ENCODE measurements around the gene PRTG.
"Not testable (repeated sequence)": the region's sequence is repeated elsewhere in the genome, so short reads cannot be mapped to it uniquely, and the experiment has no call there.

PRTG gene

GRCh38 chr15:55619783-55620182 lies 123.2 kb downstream of the PRTG start:
- DNase-seq = no peak

GRCh38 chr15:55618387-55618786 lies 124.6 kb downstream of the PRTG start:
- DNase-seq = no peak

DNA sequence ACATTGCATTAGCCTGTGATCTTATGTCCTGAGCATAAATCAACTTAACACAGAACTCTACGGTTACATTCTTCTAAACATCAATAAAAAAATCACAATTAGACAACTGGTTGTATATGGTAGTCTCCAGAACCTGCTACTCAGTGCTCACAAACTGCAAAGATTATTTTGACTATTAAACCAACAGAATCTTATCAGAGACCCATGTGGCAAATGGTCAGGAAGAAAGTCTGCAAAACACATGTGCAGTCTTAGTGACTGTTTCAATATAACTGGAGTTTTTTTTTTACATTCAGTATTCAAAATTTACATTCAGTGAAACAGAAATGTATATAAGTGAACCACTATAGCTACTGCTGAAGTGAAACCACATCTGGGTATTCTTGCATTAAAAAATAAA lies 127.5 kb downstream of the PRTG start:
- DNase-seq = no peak

- no peak for DNase-seq
Observed at GRCh38 chr15:55613727-55614126, 129.2 kb downstream of the PRTG start.

DNA sequence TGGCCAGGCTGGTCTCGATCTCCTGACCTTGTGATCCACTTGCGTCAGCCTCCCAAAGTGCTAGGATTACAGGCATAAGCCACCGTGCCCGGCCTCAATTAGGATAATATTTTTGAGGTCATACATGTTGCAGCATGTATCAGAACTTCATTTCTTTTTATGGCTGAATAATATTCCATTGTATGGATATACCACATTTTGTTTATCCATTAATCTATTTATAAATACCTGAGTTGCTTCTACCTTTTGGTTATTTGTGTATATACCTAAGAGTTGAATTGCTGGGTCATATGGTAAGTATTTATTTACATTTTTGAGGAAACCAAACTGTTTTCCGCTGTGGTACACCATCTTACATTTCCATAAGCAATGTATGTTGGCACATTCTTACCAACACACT lies 136.7 kb downstream of the PRTG start:
- DNase-seq = no peak

DNA sequence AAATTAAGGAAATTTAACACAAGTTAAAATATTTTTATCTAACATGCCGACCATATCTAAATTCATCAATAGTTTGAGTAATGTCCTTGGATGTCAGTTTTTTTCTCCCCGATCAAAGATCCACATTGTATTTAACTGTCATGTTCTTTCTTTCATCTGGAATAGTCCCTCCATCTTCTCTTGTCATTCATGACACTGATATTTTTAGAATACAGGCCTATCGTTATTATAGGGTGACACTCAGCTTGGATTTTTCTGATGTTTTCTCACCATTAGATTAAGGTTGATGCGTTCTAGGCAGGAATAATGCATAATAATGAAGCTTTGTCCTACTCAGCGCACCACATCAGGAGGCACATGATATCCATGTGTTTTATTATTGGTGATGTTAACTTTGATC lies 141.6 kb downstream of the PRTG start:
- no peak for DNase-seq

GRCh38 chr15:55599439-55599838 lies 143.5 kb downstream of the PRTG start:
- DNase-seq = no peak

DNA sequence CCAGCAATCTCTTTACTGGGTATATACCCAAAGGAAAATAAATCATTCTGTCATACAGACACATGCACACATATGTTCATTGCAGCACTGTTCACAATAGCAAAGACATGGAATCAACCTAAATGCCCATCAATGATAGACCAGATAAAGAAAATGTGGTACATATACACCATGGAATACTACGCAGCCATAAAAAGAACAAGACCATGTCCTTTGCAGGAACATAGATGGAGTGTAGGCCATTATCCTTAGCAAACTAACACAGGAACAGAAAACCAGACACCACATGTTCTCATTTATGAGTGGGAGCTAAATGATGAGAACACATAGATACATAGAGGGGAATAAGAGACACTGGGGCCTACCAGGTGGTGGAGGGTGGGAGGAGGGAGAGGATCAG lies 149.9 kb downstream of the PRTG start:
- not testable (repeated sequence) for DNase-seq

GRCh38 chr15:55590788-55591187 lies 152.2 kb downstream of the PRTG start:
- DNase-seq = no peak

DNA sequence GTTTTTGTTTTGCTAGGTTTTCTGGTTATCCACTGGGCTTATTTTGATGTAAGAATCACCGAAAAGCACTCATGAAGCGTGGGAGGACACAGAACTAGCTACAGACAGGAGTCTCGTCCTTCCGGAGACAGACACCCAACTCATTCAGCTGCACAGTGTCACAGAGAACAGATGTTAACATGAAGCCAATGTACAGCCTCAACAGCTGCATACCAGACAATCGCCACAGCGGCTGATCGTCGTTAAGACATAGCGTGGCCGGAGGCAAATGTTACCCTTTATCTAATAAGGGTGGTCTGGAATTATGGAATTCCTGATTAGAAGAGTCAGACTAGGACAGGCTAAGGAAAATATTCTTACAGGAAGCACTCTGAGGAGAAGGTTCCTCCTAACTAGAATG lies 153.7 kb downstream of the PRTG start:
- DNase-seq = no peak

DNA sequence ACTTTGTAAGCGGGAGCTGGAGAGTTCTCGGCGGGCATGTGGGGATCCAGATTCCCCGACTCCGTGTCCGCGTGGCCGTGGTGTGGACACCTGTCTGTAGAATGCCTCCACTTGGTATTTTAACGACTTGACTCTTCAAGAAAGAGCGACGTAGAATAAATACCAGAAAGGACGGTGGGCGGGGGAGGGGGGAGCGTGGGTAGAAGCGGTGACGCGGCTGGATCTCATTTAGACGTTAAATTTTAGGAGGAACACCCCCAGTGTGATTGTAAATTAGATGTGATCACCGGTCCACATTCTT lies 154.2 kb downstream of the PRTG start:
- no peak for DNase-seq

GRCh38 chr15:55588070-55588814 lies 154.7 kb downstream of the PRTG start, which contains the start of gene PYGO1:
TSS of gene PYGO1 (minus strand) at chr15:55588345. CDS start at chr15:55587883, 462 bp downstream.
- DNase-seq = no peak

- DNase-seq = no peak
Observed at GRCh38 chr15:55587321-55588069, 155.5 kb downstream of the PRTG start.

GRCh38 chr15:55586808-55587207 lies 156.1 kb downstream of the PRTG start:
- no peak for DNase-seq

DNA sequence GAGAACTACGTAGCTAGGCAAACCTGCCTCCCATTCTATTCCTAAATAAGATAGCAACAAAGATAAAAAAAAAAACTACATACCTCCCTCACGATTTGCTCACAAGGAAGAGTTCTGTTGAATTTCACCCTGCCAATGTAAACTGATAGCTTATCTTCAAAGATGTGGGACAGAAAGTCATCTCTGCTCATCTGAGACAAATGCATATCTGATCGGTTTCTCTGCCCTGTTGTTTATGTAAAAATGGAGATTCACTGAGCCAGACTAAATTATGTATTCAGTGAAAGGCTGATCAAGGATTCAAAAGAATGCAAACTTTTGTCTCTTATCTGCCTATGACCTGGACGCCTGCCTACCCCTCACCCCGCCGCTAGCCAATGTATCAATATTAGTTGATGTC lies 166.0 kb downstream of the PRTG start:
- no peak for DNase-seq

- no peak for DNase-seq
Observed at GRCh38 chr15:55574096-55574495, 168.9 kb downstream of the PRTG start.

GRCh38 chr15:55573224-55573623 lies 169.7 kb downstream of the PRTG start:
- no peak for DNase-seq

GRCh38 chr15:55564347-55565145 lies 178.4 kb downstream of the PRTG start:
- no peak for DNase-seq

GRCh38 chr15:55562601-55563000 lies 180.4 kb downstream of the PRTG start:
- no peak for DNase-seq
